Measurements from ENCODE around the gene UCKL1.

DNA sequence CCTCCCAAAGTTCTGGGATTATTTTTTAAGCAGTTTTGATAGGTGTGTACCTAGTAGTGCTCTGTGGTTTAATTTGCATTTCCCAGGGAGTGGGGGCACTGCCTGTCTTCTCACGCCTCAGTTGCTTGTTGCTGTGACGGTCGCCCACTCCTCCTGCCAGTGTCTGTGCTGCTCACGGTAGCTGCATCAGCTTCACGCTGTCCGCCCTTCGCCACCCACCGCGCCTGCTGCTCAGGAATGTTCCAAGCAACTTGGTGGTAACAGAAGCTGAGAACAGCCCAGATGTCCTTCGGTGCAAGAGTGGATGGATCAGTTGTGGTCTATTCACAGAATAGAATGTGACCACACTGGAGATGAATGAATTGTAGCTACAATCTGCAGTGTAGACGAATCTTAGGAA, 38.4 kb downstream of the UCKL1 start:
- TF ChIP-seq, protein P1, sequence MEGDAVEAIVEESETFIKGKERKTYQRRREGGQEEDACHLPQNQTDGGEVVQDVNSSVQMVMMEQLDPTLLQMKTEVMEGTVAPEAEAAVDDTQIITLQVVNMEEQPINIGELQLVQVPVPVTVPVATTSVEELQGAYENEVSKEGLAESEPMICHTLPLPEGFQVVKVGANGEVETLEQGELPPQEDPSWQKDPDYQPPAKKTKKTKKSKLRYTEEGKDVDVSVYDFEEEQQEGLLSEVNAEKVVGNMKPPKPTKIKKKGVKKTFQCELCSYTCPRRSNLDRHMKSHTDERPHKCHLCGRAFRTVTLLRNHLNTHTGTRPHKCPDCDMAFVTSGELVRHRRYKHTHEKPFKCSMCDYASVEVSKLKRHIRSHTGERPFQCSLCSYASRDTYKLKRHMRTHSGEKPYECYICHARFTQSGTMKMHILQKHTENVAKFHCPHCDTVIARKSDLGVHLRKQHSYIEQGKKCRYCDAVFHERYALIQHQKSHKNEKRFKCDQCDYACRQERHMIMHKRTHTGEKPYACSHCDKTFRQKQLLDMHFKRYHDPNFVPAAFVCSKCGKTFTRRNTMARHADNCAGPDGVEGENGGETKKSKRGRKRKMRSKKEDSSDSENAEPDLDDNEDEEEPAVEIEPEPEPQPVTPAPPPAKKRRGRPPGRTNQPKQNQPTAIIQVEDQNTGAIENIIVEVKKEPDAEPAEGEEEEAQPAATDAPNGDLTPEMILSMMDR (IDR thresholded peaks at IDR 0.05) = no peak
- no peak for TF ChIP-seq POLR2A (IDR thresholded peaks at IDR 0.05)

Measured in prostate gland (tissue), 2 donors.